ENCODE results near the gene NUDT11.

NUDT11 gene

GRCh38 chrX:51496501-51497291 lies at the start of gene NUDT11:
Gene NUDT11 (minus strand): TSS chrX:51496592. CDS start chrX:51496444, 148 bp downstream.
- TF ChIP-seq MAX (IDR thresholded peaks at IDR 0.05), result peak; percentile 52; the same call in 1 of the 2 replicates
- TF ChIP-seq TCF12 (IDR thresholded peaks at IDR 0.05; ENCODE audit: low read depth), result no peak
- TF ChIP-seq EGR1 (IDR thresholded peaks at IDR 0.05), result no peak
- no peak for TF ChIP-seq RAD21 (IDR thresholded peaks at IDR 0.05; ENCODE audit: low read depth)

GRCh38 chrX:51520393-51520792 lies 24.0 kb upstream of the NUDT11 start:
- no peak for TF ChIP-seq YY1 (IDR thresholded peaks at IDR 0.05; ENCODE audit: low read depth)
- TF ChIP-seq NFIC (IDR thresholded peaks at IDR 0.05), result no peak
- TF ChIP-seq TEAD4 (IDR thresholded peaks at IDR 0.05), result no peak
- TF ChIP-seq RAD21 (IDR thresholded peaks at IDR 0.05; ENCODE audit: low read depth), result no peak
- TF ChIP-seq TAF1 (IDR thresholded peaks at IDR 0.05; ENCODE audit: low read depth), result no peak
- no peak for TF ChIP-seq USF1 (IDR thresholded peaks at IDR 0.05)
- TF ChIP-seq EGR1 (IDR thresholded peaks at IDR 0.05), result no peak
- no peak for TF ChIP-seq MAX (IDR thresholded peaks at IDR 0.05)

- no peak for TF ChIP-seq ZBTB7A (IDR thresholded peaks at IDR 0.05; ENCODE audit: low read depth)
- TF ChIP-seq YY1 (IDR thresholded peaks at IDR 0.05; ENCODE audit: low read depth), result no peak
Observed at GRCh38 chrX:51507551-51507950, 11.2 kb upstream of the NUDT11 start.

GRCh38 chrX:51494409-51494808 lies 2.0 kb downstream of the NUDT11 start:
- TF ChIP-seq ZBTB7A (IDR thresholded peaks at IDR 0.05; ENCODE audit: low read depth) (no peak), USF1 (IDR thresholded peaks at IDR 0.05) (no peak), TEAD4 (IDR thresholded peaks at IDR 0.05) (no peak), MAX (IDR thresholded peaks at IDR 0.05) (no peak), TCF12 (IDR thresholded peaks at IDR 0.05; ENCODE audit: low read depth) (no peak), CREB1 (IDR thresholded peaks at IDR 0.05; ENCODE audit: low read depth) (no peak), REST (IDR thresholded peaks at IDR 0.05; ENCODE audit: low read depth) (no peak), YY1 (IDR thresholded peaks at IDR 0.05; ENCODE audit: low read depth) (no peak), EP300 (IDR thresholded peaks at IDR 0.05; ENCODE audit: borderline replicate concordance) (no peak), CEBPB (IDR thresholded peaks at IDR 0.05) (no peak), NFIC (IDR thresholded peaks at IDR 0.05) (no peak), FOXM1 (IDR thresholded peaks at IDR 0.05; ENCODE audit: borderline replicate concordance, low read depth) (no peak), TAF1 (IDR thresholded peaks at IDR 0.05; ENCODE audit: low read depth) (no peak), RAD21 (IDR thresholded peaks at IDR 0.05; ENCODE audit: low read depth) (no peak), EGR1 (IDR thresholded peaks at IDR 0.05) (no peak)

GRCh38 chrX:51487960-51488267 lies 8.5 kb downstream of the NUDT11 start:
- no peak for TF ChIP-seq RAD21 (IDR thresholded peaks at IDR 0.05; ENCODE audit: low read depth)
- TF ChIP-seq EGR1 (IDR thresholded peaks at IDR 0.05), result no peak
- TF ChIP-seq TCF12 (IDR thresholded peaks at IDR 0.05; ENCODE audit: low read depth), result no peak
- TF ChIP-seq USF1 (IDR thresholded peaks at IDR 0.05), result no peak
- no peak for TF ChIP-seq EP300 (IDR thresholded peaks at IDR 0.05; ENCODE audit: borderline replicate concordance)
- no peak for TF ChIP-seq NFIC (IDR thresholded peaks at IDR 0.05)
- TF ChIP-seq CEBPB (IDR thresholded peaks at IDR 0.05), result no peak
- TF ChIP-seq TEAD4 (IDR thresholded peaks at IDR 0.05), result no peak
- TF ChIP-seq FOXM1 (IDR thresholded peaks at IDR 0.05; ENCODE audit: borderline replicate concordance, low read depth), result no peak
- no peak for TF ChIP-seq ZBTB7A (IDR thresholded peaks at IDR 0.05; ENCODE audit: low read depth)
- TF ChIP-seq REST (IDR thresholded peaks at IDR 0.05; ENCODE audit: low read depth), result no peak
- TF ChIP-seq TAF1 (IDR thresholded peaks at IDR 0.05; ENCODE audit: low read depth), result no peak
- no peak for TF ChIP-seq MAX (IDR thresholded peaks at IDR 0.05)
- no peak for TF ChIP-seq CREB1 (IDR thresholded peaks at IDR 0.05; ENCODE audit: low read depth)
- TF ChIP-seq YY1 (IDR thresholded peaks at IDR 0.05; ENCODE audit: low read depth), result no peak
